DMS114 treated with DMSO at 0.1 percent for 48 hours (cell line): ENCODE results near the gene TNFSF10.
A peak's percentile ranks its signal among the peaks of the same experiment; 100 is the strongest.

Experiments
- DNase-seq: peaks from one replicate; lab custom pipeline; 2025; ENCODE audit not compliant: unreplicated experiment; lab: John Stamatoyannopoulos, UW

The TNFSF10 gene

GRCh38 chr3:172518929-172519640 lies 4.1 kb downstream of the TNFSF10 start:
- no peak for DNase-seq

DNA sequence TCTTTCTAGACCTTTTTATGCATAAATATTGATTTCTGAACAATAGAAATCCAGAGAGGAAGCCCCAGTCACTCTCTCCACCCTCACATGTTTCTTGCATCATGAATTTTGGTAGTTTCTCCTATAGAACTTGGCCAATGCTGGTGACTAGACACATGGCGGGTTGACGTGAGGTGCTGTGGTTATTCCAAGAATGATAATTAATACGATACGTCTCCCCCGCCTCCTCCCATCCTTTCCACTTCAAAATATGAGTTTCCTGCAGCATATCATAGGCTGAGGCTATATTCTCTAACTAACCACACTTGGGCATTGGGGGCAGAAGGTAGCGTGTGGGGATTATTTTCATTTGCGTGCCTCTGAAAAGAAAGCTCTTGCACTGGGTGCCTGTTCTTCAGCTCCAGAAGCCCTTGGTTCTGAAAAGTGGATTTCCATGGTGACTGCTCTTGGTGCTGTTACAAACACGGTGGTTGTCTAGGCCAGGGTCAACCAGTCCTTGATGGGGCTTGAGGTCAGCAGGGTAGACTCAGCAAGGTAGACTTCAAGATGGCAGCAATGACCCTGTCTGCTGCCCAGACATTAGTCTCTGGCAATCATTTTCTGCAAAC lies 5.3 kb downstream of the TNFSF10 start:
- DNase-seq, result no peak

- DNase-seq, result no peak
These were observed 6.7 kb downstream of the TNFSF10 start for GRCh38 chr3:172516318-172517214.

DNA sequence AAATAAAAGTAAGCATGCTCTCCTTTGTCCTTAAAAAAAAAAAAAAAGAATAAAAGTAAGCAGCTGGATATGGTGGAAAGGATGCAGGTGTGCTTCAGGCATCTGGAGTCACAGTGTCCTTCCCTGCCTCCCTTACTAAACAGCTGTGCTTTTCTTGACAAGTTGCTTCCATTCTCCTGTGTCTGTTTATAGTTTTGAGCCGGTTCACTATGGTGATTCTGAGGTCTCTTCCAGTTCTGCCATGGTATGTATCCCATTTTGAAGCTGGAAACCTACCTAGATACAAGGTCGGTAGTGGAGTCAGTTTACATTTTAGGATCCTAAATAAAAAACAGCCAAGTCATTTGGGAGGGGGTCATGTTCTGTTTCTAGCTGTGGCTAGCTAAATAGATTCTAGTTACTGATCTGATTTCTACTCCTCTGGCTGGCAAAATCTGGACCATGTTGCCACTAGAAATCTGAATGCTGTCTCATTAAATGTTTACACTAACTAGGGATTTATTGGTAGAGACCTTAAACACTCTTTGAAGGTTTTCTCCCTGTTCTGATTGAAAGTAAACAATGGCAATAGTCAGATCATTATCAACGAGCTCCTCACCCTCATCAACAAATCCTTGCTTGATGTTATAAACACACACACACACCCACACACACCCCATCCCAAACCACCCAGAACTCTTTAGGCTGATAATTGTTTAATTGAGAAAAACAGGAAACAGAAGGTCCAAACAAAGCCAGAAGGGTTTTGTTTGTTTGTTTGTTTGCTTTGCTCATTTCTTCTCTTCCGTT lies 7.9 kb downstream of the TNFSF10 start:
- DNase-seq, result no peak

DNA sequence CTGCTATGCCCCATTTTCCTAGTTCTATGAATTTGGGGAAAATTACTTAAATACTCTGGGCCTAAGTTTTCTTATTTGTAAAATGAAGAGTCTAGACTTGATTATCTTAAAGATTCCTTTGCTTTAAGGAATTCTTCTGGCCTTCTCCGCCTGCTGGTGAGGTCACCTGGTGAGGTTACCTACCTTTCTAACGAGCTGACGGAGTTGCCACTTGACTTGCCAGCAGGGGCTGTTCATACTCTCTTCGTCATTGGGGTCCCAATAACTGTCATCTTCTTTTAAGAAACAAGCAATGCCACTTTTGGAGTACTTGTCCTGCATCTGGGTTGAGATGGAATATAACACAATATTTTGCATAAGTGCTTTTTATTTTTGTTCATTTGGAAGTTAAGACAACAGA lies 8.6 kb downstream of the TNFSF10 start:
- DNase-seq, result no peak

DNA sequence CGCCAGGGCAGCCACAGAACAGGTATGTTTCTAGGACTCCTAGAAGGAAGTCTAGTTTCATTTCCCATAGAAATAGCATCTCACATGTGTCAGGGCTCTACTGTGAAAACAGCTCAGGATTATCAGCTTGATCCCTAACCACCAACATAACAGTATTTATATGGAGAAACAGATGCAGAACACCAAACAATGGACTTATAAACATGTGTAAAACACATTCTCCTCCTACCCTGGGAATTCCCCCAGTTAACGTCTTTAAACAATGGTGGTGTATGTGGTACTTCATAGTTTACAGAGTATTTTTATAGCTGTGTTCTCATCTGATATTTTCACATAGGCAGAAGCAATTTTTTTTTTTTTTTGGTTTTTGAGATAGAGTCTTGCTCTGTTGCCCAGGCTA lies 9.7 kb downstream of the TNFSF10 start:
- no peak for DNase-seq

- no peak for DNase-seq
These were observed 11.2 kb downstream of the TNFSF10 start for GRCh38 chr3:172511783-172512762.

DNA sequence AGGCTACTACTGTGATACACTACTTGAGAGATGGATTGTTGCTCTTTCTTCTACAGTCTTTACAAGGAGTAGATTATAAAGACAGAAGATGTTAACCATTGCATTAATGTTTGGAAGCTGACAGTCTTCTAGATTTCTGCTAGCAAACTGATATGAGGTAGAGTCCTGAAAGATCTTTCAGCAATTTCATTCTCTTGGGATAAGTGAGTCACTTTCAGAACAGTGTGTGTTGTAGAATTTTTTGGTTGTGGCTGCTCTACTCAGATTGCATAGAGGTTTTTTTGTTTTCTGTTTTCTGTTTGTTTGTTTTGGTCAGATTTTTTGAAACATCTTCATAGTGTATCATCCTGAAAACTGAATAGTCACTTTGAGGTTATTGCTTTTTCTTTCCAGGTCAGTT lies 17.1 kb downstream of the TNFSF10 start:
- no peak for DNase-seq

DNA sequence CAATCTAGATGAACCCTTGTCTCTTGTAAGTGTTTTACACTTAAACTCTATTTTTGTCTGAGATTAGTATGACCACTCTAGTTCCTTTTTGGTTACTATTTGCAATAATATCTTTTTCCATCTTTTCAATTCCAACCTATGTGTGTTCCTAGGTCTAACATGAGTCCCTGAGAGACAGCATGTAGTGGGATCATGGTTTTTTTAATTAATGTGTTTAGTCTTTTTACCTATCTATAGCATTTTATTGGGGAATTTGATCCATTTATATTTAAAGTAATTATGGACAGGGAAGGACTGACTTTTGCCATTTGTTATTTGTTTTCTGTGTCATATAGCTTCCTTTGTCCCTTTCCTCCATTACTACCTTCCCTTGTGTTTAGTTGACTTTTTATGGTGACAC lies 21.7 kb downstream of the TNFSF10 start:
- no peak for DNase-seq

DNA sequence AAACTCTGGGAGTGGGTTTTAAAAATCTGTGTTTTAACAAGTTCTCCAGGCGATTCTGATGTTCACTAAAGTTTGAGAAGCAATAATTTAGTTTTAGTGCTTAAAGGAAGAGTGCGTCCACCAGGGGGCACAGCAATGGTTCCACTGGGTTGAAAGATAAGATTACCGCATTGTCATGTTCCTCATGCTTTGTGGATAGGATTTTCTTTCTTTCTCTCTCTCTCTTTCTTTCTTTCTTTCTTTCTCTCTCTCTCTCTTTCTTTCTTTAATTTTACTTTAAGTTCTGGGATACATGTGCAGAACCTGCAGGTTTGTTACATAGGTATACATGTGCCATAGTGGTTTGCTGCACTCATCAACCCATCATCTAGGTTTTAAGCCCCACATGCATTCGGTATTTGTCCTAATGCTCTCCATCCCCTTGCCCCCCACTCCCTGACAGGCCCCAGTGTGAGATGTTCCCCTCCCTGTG lies 33.0 kb downstream of the TNFSF10 start:
- DNase-seq, result peak; percentile 53

GRCh38 chr3:172478116-172478515 lies 45.1 kb downstream of the TNFSF10 start:
- no peak for DNase-seq

DNA sequence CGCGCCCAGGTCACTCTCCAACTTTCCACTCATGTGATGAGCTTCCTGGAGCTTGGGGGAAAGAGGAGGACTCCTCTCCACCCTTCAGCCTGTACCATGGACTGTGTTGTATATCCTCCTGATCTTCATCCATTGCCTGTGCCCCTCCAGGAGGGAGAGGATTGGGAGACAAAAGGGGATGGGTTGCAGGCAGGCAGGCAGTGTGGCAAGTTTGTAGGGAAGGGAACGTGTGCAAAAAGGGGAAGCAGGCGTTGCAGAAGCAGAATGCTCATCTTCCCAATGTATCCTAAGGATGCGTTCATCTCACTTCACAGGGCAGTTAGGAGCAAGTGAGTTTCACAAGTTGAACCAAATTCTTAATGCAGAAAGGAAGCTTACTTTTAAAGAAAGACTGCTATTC lies 46.9 kb downstream of the TNFSF10 start:
- DNase-seq, result no peak

DNA sequence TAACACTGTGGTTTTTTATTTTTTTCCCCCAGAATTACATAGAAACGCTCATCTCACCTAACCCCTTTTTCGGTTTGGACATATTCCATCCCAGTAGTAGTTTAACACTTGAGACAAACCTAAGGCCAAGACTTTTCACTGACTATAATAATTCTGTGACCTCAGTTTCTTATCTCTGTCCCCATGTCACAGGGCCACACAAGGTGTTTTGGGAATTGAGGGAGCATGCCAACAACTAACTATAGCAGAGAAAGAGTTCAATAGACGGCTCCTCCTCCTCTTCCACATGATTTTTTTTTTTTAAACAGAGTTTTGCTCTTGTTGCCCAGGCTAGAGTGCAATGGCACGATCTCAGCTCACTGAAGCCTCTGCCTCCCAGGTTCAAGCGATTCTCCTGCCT lies 47.5 kb downstream of the TNFSF10 start:
- no peak for DNase-seq

DNA sequence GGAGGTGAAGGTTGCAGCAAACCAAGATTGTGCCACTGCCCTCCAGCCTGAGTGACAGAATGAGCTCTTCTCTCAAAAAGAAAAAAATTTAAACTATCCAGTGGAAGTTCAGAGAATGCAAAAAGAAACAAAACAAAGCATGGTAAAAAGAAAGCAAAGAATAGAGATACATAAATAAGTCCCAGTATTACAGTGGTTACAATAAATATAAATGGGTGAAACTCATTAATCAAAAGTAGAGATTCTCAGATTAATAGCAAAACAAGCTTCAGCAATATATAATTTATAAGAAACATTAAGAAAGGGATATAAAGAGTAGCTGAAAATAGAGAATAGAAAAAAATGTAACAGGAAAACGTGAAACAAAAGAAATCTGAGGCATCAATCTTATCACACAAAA lies 51.3 kb downstream of the TNFSF10 start:
- DNase-seq, result no peak

GRCh38 chr3:172470588-172470987 lies 52.6 kb downstream of the TNFSF10 start:
- DNase-seq, result no peak

- DNase-seq, result no peak
These were observed 55.9 kb downstream of the TNFSF10 start for GRCh38 chr3:172467170-172467824.

DNA sequence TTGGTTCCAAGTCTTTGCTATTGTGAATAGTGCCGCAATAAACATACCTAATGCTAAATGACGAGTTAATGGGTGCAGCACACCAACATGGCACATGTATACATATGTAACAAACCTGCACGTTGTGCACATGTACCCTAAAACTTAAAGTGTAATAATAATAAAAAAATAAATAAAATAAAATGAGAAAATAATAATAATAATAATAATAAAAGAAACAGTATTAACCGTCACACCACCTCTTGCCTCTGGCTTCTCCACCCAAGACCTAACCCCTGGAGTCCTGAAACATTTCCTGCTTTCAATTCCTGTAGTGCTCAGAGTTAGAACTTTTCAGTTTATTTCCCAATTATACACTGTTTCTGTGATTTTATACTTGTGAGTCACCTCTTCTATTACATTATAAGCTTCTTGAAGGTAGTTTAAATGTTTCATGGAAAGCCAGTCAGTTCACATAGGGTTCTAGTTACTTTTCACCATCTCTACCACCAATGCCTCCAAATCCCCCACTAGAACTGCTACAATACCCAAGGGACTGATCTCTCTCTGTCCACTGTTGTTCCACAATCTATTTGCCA lies 56.6 kb downstream of the TNFSF10 start:
- no peak for DNase-seq

DNA sequence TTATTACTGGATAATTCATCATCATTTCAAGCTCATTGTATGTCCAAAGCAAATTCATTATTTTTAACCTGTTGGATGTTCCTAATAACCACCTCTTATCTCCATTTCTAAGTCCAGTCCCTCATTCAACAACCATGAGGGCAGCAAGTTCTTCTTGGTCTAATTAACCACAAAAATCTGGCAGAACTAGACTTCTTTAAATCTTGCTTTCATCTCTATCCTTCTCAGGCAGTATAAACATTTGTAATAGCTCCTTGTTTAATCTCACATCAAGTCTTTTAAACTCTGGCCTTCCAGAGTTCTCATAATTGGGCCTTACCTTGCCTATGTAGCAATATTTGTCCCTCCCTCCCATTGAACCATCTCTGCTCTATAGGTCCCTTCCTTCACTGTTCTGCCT lies 57.9 kb downstream of the TNFSF10 start:
- DNase-seq, result no peak

DNA sequence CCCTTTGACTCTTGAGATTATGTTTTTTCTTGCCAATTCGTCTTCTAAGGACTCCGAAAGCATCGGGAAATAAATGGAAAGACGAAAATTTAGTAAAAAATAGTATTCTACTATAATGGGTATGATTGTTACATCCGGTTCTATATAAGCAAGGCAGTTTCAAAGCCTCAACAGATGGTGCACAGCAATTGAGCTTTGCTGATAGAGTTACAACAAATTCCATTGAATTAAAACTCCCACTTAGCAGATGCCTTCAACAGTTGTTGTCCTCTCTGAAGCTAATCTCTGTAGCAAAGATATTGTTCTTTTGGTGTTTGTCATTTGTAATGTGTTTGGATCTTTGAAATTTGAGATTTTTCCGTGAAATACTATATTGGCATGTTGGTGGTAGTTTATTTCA lies 58.9 kb downstream of the TNFSF10 start:
- no peak for DNase-seq
